GM23338 (cell line): ENCODE measurements around the gene LRP11. TPM values are rescaled to one million over a fixed set of nuclear protein-coding genes. Genes with fewer than 3 reads are reported as not detected.

Source experiments
- ATAC-seq: fragments of 200-7000 bp; cut with Tn5 transposase; 3 replicates; pipeline ENCODE4 v1.9.1; 2020
- DNase-seq: peaks from one replicate; pipeline ENCODE4 v3.0.0-alpha.2; 2015; ENCODE audit warnings: low spot score
- H2AFZ ChIP-seq: fragments of 200-600 bp; sonication (generic); 2 replicates; pipeline ENCODE4 v1.8.0; 2016; ENCODE audit warnings: antibody characterized with exemption, mild to moderate bottlenecking, moderate library complexity
- H3F3A ChIP-seq: fragments of 200-600 bp; sonication (generic); replicated peaks from 2 replicates; pipeline ENCODE4 v1.8.0; 2017; ENCODE audit warnings: antibody characterized with exemption, mixed run types, low read depth
- H3K27ac ChIP-seq: fragments of 200-600 bp; sonication (generic); 2 replicates; pipeline ENCODE4 v1.6.1; 2016; ENCODE audit warnings: low read depth
- H3K27me3 ChIP-seq: fragments of 200-600 bp; sonication (generic); 2 replicates; pipeline ENCODE4 v1.8.0; 2016; ENCODE audit warnings: mild to moderate bottlenecking, mixed run types, moderate library complexity; ENCODE audit not compliant: insufficient read depth
- H3K36me3 ChIP-seq: fragments of 200-600 bp; sonication (generic); 2 replicates; pipeline ENCODE4 v1.8.0; 2016; ENCODE audit warnings: mild to moderate bottlenecking; ENCODE audit not compliant: insufficient read depth
- H3K4me1 ChIP-seq: fragments of 200-600 bp; sonication (generic); 2 replicates; pipeline ENCODE4 v1.8.0; 2016; ENCODE audit warnings: mild to moderate bottlenecking, moderate library complexity; ENCODE audit not compliant: insufficient read depth
- H3K4me2 ChIP-seq: fragments of 200-600 bp; sonication (generic); 2 replicates; pipeline ENCODE4 v1.7.1; 2017; ENCODE audit warnings: mixed run types
- H3K4me3 ChIP-seq: fragments of 200-600 bp; sonication (generic); 2 replicates; pipeline ENCODE4 v1.6.1; 2016; ENCODE audit warnings: mixed run types
- H3K79me2 ChIP-seq: fragments of 200-600 bp; sonication (generic); replicated peaks from 2 replicates; pipeline ENCODE4 v1.8.0; 2017; ENCODE audit warnings: mild to moderate bottlenecking; ENCODE audit not compliant: insufficient read depth
- H3K9me2 ChIP-seq: fragments of 200-600 bp; sonication (generic); 2 replicates; pipeline ENCODE4 v1.8.0; 2017; ENCODE audit not compliant: insufficient read depth
- H4K20me1 ChIP-seq: fragments of 200-600 bp; sonication (generic); replicated peaks from 2 replicates; pipeline ENCODE4 v1.8.0; 2017; ENCODE audit warnings: mild to moderate bottlenecking; ENCODE audit not compliant: insufficient read depth
- H3K27ac Mint-ChIP-seq: 2 replicates; pipeline ENCODE4 v1.8.0; 2020; ENCODE audit warnings: inconsistent platforms, mild to moderate bottlenecking, moderate library complexity, mixed read lengths
- H3K27me3 Mint-ChIP-seq: 3 replicates; pipeline ENCODE4 v1.8.0; 2022; ENCODE audit warnings: low read depth, mild to moderate bottlenecking, moderate library complexity, mixed read lengths, inconsistent platforms; ENCODE audit not compliant: insufficient read depth, poor library complexity
- H3K36me3 Mint-ChIP-seq: 3 replicates; pipeline ENCODE4 v1.8.0; 2021; ENCODE audit warnings: low read depth, mild to moderate bottlenecking, inconsistent platforms, moderate library complexity, mixed read lengths
- H3K4me1 Mint-ChIP-seq: 3 replicates; pipeline ENCODE4 v1.8.0; 2020; ENCODE audit warnings: mild to moderate bottlenecking, inconsistent platforms, mixed read lengths
- H3K4me3 Mint-ChIP-seq: 3 replicates; pipeline ENCODE4 v1.8.0; 2021; ENCODE audit warnings: moderate library complexity, mild to moderate bottlenecking, inconsistent platforms, mixed read lengths
- H3K9me3 Mint-ChIP-seq: 3 replicates; pipeline ENCODE4 v1.8.0; 2020; ENCODE audit warnings: moderate library complexity, mild to moderate bottlenecking, inconsistent platforms, mixed read lengths
- EZH2 ChIP-seq: fragments of 200-600 bp; sonication (generic); IDR thresholded peaks from one replicate; pipeline ENCODE4 v1.8.0; 2017; ENCODE audit warnings: antibody characterized with exemption, mild to moderate bottlenecking, low read depth; ENCODE audit not compliant: unreplicated experiment
- EZH2phosphoT487 ChIP-seq: fragments of 200-600 bp; sonication (generic); IDR thresholded peaks from one replicate; pipeline ENCODE4 v1.8.1; 2018; ENCODE audit warnings: antibody characterized with exemption; ENCODE audit not compliant: unreplicated experiment
- JUNB ChIP-seq: IDR thresholded peaks from one replicate; pipeline ENCODE4 v1.6.1; 2016; ENCODE audit warnings: antibody characterized with exemption; ENCODE audit not compliant: unreplicated experiment
- POLR2AphosphoS5 ChIP-seq: IDR thresholded peaks from 2 replicates; pipeline ENCODE4 v1.6.1; 2016; ENCODE audit warnings: antibody characterized with exemption, low read depth
- REST ChIP-seq: IDR thresholded peaks from one replicate; pipeline ENCODE4 v1.6.1; 2018; ENCODE audit warnings: antibody characterized with exemption; ENCODE audit not compliant: unreplicated experiment
- STAT1 ChIP-seq: IDR thresholded peaks from one replicate; pipeline ENCODE4 v1.6.1; 2016; ENCODE audit warnings: antibody characterized with exemption; ENCODE audit not compliant: unreplicated experiment
- ZNF114 ChIP-seq: fragments of 250-450 bp; sonication (Bioruptor Pico); IDR thresholded peaks from 2 replicates; pipeline ENCODE4 v1.5.0; 2020; ENCODE audit warnings: mild to moderate bottlenecking, moderate library complexity
- ZNF331 ChIP-seq: fragments of 250-450 bp; sonication (Bioruptor Pico); IDR thresholded peaks from 2 replicates; pipeline ENCODE4 v1.5.0; 2020; ENCODE audit warnings: low read depth, mild to moderate bottlenecking, moderate library complexity
- polyA plus RNA-seq: library from polyadenylated mRNA; unstranded; fragments of >200 nt; fragmentation: Nextera tagmentation; extraction: Ambion mirVana; gene quantifications from 2 replicates; pipeline ENCODE4 v1.2.1, GENCODE V29; 2016
- total RNA-seq: library from RNA; depleted of rRNA; stranded (reverse); fragments of >200 nt; shearing (Covaris generic); gene quantifications from 2 replicates; pipeline ENCODE4 v1.2.3, GENCODE V29; 2014
- TF ChIP-seq, protein P1 (sequence below): fragments of 250-450 bp; sonication (Bioruptor Pico); IDR thresholded peaks from 2 replicates; pipeline ENCODE4 v1.5.0; 2020; ENCODE audit warnings: mild to moderate bottlenecking, moderate library complexity

The LRP11 gene
- total and polyA plus RNA-seq, 2 experiments from 2014 or later, result 10.8 to 37.1 TPM

DNA sequence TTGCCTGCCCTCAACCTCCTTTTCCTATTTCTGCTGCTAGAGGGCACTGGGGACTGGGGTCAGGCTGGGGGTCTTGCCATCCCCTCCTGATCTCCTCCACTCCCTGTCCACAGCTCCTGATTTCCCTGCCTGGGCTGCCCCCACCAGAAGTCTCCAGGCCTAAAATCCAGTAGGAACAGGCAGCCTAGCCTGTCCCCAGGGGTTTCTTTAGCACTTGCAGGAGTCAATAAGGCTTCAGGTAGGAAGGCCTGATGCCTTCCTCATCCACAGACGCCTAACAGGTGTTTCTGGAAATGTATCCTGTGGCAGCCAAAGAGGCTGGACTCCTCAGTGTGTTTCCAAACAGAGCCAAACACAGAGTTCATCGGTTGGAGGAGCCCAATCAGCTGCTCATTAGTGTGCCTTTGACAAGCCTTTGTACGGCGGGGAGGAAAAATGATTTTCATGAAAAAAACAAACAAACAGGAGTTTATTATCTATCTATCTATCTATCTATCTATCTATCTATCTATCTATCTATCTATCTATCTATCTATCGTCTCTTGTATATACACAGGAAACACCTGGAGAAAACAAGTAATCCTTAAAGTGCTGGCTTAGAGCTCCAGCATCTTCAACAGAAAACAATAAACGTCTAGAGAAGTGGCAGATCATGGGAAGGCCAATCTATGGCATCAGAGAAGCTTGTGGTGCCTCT, 37.4 kb upstream of the LRP11 start:
- H3K4me1 Mint-ChIP-seq, result no peaks in the 10 kb centered on the region; the same call in 2 of the 3 replicates
- no peak overlapping the region for H3K27ac ChIP-seq
- no peak overlapping the region for H3K4me2 ChIP-seq
- no peak overlapping the region; the same call in 1 of the 2 replicates for H2AFZ ChIP-seq
- no peaks in the 10 kb centered on the region for H3K27me3 ChIP-seq
- no peaks in the 10 kb centered on the region; the same call in 2 of the 3 replicates for H3K9me3 Mint-ChIP-seq
- TF ChIP-seq ZNF114 (no peak), EZH2phosphoT487 (no peak)
- no peak for DNase-seq
- no peaks in the 10 kb centered on the region for H3K36me3 ChIP-seq
- no peak overlapping the region for H3K27ac Mint-ChIP-seq
- no peaks in the 10 kb centered on the region for H3K79me2 ChIP-seq
- H3K4me3 Mint-ChIP-seq, result no peak overlapping the region
- H4K20me1 ChIP-seq, result no peaks in the 10 kb centered on the region
- peaks cover 18% of the 10 kb centered on the region for H3K27me3 Mint-ChIP-seq
- no peak for ATAC-seq
- no peaks in the 10 kb centered on the region for H3K4me1 ChIP-seq
- H3K4me3 ChIP-seq, result no peak overlapping the region
- no peaks in the 10 kb centered on the region for H3K36me3 Mint-ChIP-seq
- no peaks in the 10 kb centered on the region for H3K9me2 ChIP-seq
- no peaks in the 10 kb centered on the region for H3F3A ChIP-seq

DNA sequence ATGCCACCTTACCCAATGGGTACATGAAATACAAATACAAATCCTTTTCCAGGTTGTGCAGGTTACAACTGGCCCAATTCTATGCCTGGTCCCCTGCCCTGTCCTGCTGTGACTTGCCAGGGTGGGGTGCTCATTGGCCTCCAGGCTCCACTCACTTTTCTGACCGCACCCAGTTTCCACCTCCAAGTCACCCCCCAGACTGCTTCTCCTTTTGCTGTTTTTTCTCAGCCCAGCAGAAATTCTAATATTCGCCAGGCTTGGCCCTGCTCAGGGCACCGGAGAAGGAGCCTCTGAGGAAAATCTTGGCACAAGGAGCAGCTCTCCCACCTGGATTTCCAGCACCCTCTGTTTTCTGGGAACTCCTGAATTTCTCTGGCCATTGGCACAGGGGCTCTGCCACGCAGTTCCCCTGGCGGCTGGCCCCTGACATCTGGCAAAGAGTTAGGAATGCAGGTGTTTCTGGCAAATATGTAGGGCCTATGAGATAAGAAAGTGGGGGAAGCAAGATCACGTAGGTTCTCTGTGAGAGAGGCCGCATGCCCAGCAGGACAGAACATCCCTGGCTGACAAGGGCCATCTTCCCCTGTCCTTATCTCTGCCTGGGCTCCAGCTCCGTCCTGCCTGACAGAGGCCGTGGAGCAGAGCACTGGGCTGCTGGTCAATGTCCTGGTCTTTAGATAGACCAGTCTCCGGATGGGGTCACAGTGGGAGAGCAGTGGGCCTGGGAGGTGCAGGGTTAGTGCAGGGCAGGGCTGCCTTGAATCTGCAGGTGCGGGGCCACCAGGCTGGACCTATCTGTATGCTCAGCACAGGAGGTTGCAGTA, 36.7 kb upstream of the LRP11 start:
- no peak overlapping the region for H3K4me3 ChIP-seq
- H3K4me2 ChIP-seq, result no peak overlapping the region
- Mint-ChIP-seq H3K4me3 (no peak overlapping the region), H3K27me3 (peaks cover 18% of the 10 kb centered on the region), H3K9me3 (no peaks in the 10 kb centered on the region; the same call in 2 of the 3 replicates), H3K4me1 (peaks cover 1% of the 10 kb centered on the region; the same call in 2 of the 3 replicates), H3K36me3 (no peaks in the 10 kb centered on the region), H3K27ac (no peak overlapping the region)
- DNase-seq (no peak), ATAC-seq (no peak; the same call in 2 of the 3 replicates)
- H3K36me3 ChIP-seq, result no peaks in the 10 kb centered on the region
- H3K79me2 ChIP-seq, result no peaks in the 10 kb centered on the region
- no peaks in the 10 kb centered on the region for H4K20me1 ChIP-seq
- H3F3A ChIP-seq, result no peaks in the 10 kb centered on the region
- TF ChIP-seq ZNF114 (no peak), EZH2phosphoT487 (no peak), EZH2 (no peak), STAT1 (no peak), REST (no peak), JUNB (no peak), ZNF331 (CRISPR knock-in tag) (no peak), POLR2AphosphoS5 (no peak)
- TF ChIP-seq, protein P1, sequence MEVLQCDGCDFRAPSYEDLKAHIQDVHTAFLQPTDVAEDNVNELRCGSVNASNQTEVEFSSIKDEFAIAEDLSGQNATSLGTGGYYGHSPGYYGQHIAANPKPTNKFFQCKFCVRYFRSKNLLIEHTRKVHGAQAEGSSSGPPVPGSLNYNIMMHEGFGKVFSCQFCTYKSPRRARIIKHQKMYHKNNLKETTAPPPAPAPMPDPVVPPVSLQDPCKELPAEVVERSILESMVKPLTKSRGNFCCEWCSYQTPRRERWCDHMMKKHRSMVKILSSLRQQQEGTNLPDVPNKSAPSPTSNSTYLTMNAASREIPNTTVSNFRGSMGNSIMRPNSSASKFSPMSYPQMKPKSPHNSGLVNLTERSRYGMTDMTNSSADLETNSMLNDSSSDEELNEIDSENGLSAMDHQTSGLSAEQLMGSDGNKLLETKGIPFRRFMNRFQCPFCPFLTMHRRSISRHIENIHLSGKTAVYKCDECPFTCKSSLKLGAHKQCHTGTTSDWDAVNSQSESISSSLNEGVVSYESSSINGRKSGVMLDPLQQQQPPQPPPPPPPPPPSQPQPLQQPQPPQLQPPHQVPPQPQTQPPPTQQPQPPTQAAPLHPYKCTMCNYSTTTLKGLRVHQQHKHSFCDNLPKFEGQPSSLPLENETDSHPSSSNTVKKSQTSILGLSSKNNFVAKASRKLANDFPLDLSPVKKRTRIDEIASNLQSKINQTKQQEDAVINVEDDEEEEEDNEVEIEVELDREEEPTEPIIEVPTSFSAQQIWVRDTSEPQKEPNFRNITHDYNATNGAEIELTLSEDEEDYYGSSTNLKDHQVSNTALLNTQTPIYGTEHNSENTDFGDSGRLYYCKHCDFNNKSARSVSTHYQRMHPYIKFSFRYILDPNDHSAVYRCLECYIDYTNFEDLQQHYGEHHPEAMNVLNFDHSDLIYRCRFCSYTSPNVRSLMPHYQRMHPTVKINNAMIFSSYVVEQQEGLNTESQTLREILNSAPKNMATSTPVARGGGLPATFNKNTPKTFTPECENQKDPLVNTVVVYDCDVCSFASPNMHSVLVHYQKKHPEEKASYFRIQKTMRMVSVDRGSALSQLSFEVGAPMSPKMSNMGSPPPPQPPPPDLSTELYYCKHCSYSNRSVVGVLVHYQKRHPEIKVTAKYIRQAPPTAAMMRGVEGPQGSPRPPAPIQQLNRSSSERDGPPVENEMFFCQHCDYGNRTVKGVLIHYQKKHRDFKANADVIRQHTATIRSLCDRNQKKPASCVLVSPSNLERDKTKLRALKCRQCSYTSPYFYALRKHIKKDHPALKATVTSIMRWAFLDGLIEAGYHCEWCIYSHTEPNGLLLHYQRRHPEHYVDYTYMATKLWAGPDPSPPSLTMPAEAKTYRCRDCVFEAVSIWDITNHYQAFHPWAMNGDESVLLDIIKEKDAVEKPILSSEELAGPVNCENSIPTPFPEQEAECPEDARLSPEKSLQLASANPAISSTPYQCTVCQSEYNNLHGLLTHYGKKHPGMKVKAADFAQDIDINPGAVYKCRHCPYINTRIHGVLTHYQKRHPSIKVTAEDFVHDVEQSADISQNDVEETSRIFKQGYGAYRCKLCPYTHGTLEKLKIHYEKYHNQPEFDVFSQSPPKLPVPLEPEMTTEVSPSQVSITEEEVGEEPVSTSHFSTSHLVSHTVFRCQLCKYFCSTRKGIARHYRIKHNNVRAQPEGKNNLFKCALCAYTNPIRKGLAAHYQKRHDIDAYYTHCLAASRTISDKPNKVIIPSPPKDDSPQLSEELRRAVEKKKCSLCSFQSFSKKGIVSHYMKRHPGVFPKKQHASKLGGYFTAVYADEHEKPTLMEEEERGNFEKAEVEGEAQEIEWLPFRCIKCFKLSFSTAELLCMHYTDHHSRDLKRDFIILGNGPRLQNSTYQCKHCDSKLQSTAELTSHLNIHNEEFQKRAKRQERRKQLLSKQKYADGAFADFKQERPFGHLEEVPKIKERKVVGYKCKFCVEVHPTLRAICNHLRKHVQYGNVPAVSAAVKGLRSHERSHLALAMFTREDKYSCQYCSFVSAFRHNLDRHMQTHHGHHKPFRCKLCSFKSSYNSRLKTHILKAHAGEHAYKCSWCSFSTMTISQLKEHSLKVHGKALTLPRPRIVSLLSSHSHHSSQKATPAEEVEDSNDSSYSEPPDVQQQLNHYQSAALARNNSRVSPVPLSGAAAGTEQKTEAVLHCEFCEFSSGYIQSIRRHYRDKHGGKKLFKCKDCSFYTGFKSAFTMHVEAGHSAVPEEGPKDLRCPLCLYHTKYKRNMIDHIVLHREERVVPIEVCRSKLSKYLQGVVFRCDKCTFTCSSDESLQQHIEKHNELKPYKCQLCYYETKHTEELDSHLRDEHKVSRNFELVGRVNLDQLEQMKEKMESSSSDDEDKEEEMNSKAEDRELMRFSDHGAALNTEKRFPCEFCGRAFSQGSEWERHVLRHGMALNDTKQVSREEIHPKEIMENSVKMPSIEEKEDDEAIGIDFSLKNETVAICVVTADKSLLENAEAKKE (CRISPR knock-in tag), result no peak
- H3K9me2 ChIP-seq, result no peaks in the 10 kb centered on the region
- H3K27ac ChIP-seq, result no peak overlapping the region
- no peaks in the 10 kb centered on the region for H3K27me3 ChIP-seq
- no peak overlapping the region for H2AFZ ChIP-seq
- H3K4me1 ChIP-seq, result no peaks in the 10 kb centered on the region
